OCI-LY7 (cell line): ENCODE results near the gene MIPEP. TPM values are rescaled to one million over a fixed set of nuclear protein-coding genes. Genes with fewer than 3 reads are reported as not detected.

Source experiments
- BruUV-seq: library from RNA; stranded (reverse); fragments of 400-500 nt; replicated peaks from 2 replicates; lab custom pipeline; 2021; lab: Mats Ljungman, UMichigan
- CTCF ChIA-PET: fragments of 300-600 bp; sonication (Branson Sonifier 250); formaldehyde crosslinking; loops from one replicate; lab custom pipeline; 2022; ENCODE audit warnings: antibody characterized with exemption; ENCODE audit not compliant: unreplicated experiment; lab: Charles Lee
- POLR2A ChIA-PET: fragments of 300-600 bp; sonication (Branson Sonifier 250); formaldehyde crosslinking; loops from one replicate; lab custom pipeline; 2022; ENCODE audit warnings: antibody characterized with exemption; lab: Charles Lee
- DNase-seq: peaks from one replicate; pipeline ENCODE4 v3.0.0-alpha.2; 2015; ENCODE audit warnings: low spot score
- H2AFZ ChIP-seq: fragments of 200-600 bp; sonication (generic), shearing (Covaris generic); 2 replicates; pipeline ENCODE4 v1.6.1; 2014; ENCODE audit warnings: mild to moderate bottlenecking, antibody characterized with exemption, low read length, moderate library complexity
- H3K27ac ChIP-seq: fragments of 200-600 bp; sonication (generic); 2 replicates; pipeline ENCODE4 v1.5.1; 2014; ENCODE audit warnings: mixed run types, low read depth, mild to moderate bottlenecking, moderate library complexity, low read length, inconsistent platforms; ENCODE audit not compliant: poor library complexity, severe bottlenecking
- H3K36me3 ChIP-seq: fragments of 200-600 bp; sonication (generic); 2 replicates; pipeline ENCODE4 v1.6.1; 2014; ENCODE audit warnings: mild to moderate bottlenecking, antibody characterized with exemption, low read length, moderate library complexity, mixed read lengths; ENCODE audit not compliant: insufficient read depth
- H3K4me1 ChIP-seq: fragments of 200-600 bp; sonication (generic); 2 replicates; pipeline ENCODE4 v1.5.1; 2014; ENCODE audit warnings: mild to moderate bottlenecking, low read length; ENCODE audit not compliant: insufficient read depth, poor library complexity, severe bottlenecking
- H3K4me2 ChIP-seq: fragments of 200-600 bp; sonication (generic); 2 replicates; pipeline ENCODE4 v1.6.1; 2014; ENCODE audit warnings: mild to moderate bottlenecking, low read length
- H3K4me3 ChIP-seq: fragments of 200-600 bp; sonication (generic); 2 replicates; pipeline ENCODE4 v1.5.1; 2014; ENCODE audit warnings: mild to moderate bottlenecking, low read depth, low read length; ENCODE audit not compliant: poor library complexity, severe bottlenecking
- H3K79me2 ChIP-seq: fragments of 200-600 bp; sonication (generic); 2 replicates; pipeline ENCODE4 v1.6.1; 2016; ENCODE audit warnings: low read depth, mild to moderate bottlenecking, low read length, moderate library complexity, mixed read lengths; ENCODE audit not compliant: insufficient read depth
- H3K9me2 ChIP-seq: fragments of 200-600 bp; sonication (generic); 2 replicates; pipeline ENCODE4 v1.6.1; 2016; ENCODE audit warnings: mild to moderate bottlenecking, low read length, mixed read lengths; ENCODE audit not compliant: insufficient read depth
- H3K9me3 ChIP-seq: fragments of 200-600 bp; sonication (generic); 2 replicates; pipeline ENCODE4 v1.6.1; 2014; ENCODE audit warnings: mild to moderate bottlenecking, mixed run types, low read length, mixed read lengths
- H4K20me1 ChIP-seq: fragments of 200-600 bp; sonication (generic); 2 replicates; pipeline ENCODE4 v1.6.1; 2014; ENCODE audit warnings: mild to moderate bottlenecking, antibody characterized with exemption, low read length, moderate library complexity, mixed read lengths; ENCODE audit not compliant: insufficient read depth
- CTCF ChIP-seq: fragments of 200-600 bp; sonication (generic); conservative IDR thresholded peaks from 2 replicates; pipeline ENCODE4 v1.5.1; 2014; ENCODE audit warnings: mild to moderate bottlenecking, antibody characterized with exemption, low read length, moderate library complexity, mixed read lengths
- EZH2phosphoT487 ChIP-seq: fragments of 200-600 bp; sonication (generic); IDR thresholded peaks from 2 replicates; pipeline ENCODE4 v1.6.1; 2018; ENCODE audit warnings: low read depth, borderline replicate concordance, mild to moderate bottlenecking, mixed run types, antibody characterized with exemption, low read length, moderate library complexity, mixed read lengths
- intact Hi-C: fragments of 100-400 bp; cut with micrococcal nuclease; formaldehyde crosslinking; loops from one replicate; pipeline ENCODE4 v1.10.0; 2022; ENCODE audit not compliant: unreplicated experiment
- small RNA-seq: library from RNA; depleted of rRNA; stranded (forward); fragments of <200 nt; gene quantifications from one replicate; pipeline ENCODE3, GENCODE V24; 2014
- total RNA-seq, 2 experiments: library from RNA; depleted of rRNA in 1 of 2; stranded (reverse); fragments of >200 nt in 1 of 2; shearing (Covaris generic) in 1 of 2; gene quantifications; 2 replicates each; pipeline ENCODE4 v1.2.3, GENCODE V29; 2014 to 2022

The MIPEP gene
- total RNA-seq, 2 experiments from 2014 or later: 13.5 to 15.7 TPM

- Histone ChIP-seq H3K4me1 (no peaks in the 10 kb centered on the region), H3K4me2 (no peak overlapping the region), H4K20me1 (no peaks in the 10 kb centered on the region), H3K9me3 (peaks cover 16% of the 10 kb centered on the region), H3K79me2 (no peaks in the 10 kb centered on the region), H3K36me3 (no peaks in the 10 kb centered on the region), H3K9me2 (no peaks in the 10 kb centered on the region), H3K27ac (no peak overlapping the region), H2AFZ (no peak overlapping the region), H3K4me3 (no peak overlapping the region)
- intact Hi-C loops: no loop called here
- ChIA-PET CTCF (no interaction called here), POLR2A (interaction anchor here (0.6 to 1.0 kb wide), 3 partner anchors 44 to 1582 kb away, joined by 3 read pairs; no protein-coding TSS in a partner anchor)
- DNase-seq: no peak
- TF ChIP-seq EZH2phosphoT487 (no peak), CTCF (no peak)
- no TSS peak for BruUV-seq
Measured at GRCh38 chr13:23680845-23681669, 208.1 kb downstream of the MIPEP start.

Small RNA genes within 50 kb of the gene (small RNA-seq; reads per million reads assigned to genes)
- gene MTCO3P2: not detected

Other genes starting within 250 kb of the MIPEP start
- gene C1QTNF9B, start 8.1 kb upstream of the MIPEP start, total RNA-seq (2014; rRNA removed; shearing (Covaris generic)): not detected in 2 replicates
- gene C1QTNF9B, start 8.1 kb upstream of the MIPEP start, total RNA-seq (2022): not detected in 2 replicates